HG03520 (cell line): ENCODE measurements around the gene SLC5A10.

Experiments used
- ATAC-seq: cut with Tn5 transposase; IDR thresholded peaks from one replicate; pipeline ENCODE4 v1.9.1; 2021; ENCODE audit warnings: mild to moderate bottlenecking, moderate library complexity; ENCODE audit not compliant: unreplicated experiment

Gene SLC5A10

DNA sequence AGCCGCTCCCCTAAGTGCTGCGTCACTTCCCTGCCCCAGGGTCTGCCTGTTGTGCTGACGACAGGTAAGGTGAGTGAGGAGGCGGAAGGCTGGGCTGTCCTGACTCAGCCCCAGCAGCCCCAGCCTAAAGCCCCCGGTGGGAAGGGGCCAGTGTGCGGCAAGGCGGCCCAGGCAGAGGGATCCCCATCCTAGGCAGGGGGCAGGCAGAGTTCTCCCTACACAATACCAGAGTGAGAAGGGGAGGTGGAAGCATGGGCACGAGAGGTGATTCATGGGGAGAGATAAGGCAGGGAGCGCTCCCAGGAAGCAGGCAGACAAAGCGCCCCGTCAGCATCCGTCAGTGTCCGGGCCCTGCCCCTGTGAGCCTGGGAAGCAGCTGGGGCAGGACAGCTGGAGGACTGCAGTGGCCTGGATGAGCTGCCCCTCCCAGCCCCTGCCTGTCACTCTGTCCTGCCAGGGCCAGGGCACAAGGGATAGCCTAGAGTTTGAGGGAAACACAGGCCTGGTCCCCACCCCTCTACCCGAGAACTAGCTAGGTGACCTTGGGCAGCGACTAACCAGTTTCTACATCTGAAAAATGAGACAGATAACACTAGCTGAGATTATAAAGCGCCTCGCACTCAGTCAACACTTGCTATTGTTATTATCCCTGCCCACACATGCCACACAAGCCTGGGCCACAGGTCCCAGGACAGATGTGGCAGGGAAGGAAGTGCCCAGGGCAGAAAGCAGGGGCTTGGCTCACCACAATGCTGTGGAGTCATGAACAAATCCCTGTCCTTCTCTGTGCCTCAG, 48.8 kb downstream of the SLC5A10 start:
- ATAC-seq: no peak

GRCh38 chr17:19001907-19002590, 50.1 kb downstream of the SLC5A10 start:
- ATAC-seq: no peak

DNA sequence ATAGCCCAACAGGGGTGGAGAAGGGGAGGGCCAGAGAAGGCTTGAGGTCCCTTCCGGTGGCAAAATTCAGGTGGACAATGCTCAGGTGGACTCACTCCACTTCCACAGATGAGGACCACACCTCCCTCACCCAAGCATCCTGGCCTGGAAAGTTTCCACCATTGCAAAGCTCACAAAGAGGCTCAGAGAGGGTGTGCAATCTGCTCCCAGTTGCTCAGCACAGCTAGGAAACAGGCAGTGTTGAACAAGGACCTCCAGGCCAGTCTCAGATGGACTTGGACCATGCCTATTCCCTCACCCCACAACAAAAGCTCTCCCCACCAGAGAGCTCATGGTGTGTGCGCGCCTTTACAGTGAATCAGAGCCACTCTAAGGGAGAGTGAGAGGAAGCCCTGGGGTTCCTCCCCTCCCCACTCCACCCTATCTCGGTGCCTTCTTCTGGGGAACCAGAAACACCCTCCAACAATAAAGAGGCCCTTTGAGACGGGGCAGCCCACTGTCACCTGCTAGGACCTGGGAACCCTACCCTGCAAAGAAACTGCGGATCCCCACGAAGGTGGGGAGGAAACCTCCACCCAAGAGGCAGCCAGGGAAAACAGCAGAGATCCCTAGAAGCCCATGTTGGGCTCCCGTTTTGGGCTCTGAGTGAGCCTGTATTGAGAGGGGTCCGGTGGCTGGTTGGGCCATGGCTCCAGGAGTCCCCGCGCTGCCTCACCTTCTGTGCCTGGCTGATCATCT, 51.0 kb downstream of the SLC5A10 start:
- ATAC-seq: no peak

DNA sequence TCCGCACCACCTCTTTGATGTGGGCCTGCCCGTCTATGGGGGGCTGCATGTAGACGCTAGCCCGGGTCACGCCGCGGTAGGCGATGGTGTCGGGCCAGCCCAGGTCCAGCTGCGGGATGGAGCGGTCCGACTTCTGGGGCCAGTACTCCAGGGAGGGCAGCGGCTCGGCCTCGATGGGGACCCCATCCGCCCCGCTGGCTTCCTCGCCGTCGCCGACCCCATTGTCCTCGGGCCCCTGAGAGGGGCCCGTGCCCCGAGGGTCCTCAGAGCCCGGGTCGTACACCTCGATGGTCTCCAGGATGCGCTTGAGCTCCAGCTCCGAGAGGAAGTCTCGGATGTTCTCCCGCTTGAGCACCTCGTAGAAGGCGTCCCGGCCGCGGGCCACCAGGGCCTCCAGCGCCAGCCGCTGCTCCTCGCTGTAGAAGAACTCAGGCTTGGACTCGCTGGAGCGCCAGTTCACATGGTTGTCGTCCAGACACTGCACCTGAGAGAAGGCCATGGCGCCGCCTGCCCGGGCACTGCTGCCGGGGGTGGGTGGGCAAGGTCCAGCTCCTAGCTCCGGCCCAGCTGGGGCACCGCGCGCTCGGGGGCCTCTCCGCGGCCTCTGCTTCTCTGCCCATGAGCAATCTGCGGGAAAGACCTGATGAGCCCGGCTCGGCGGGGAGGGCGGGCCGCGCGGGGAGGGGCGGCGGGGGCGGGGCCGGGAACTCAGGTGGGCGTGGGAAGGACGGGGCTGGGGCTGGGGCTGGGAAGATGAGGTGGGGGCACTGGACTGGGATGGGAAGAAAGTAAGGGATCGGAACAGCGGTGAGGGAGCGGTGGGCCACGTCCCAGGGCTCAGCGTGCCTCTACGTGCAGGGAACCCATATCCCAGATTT, 51.8 kb downstream of the SLC5A10 start:
- no peak for ATAC-seq

DNA sequence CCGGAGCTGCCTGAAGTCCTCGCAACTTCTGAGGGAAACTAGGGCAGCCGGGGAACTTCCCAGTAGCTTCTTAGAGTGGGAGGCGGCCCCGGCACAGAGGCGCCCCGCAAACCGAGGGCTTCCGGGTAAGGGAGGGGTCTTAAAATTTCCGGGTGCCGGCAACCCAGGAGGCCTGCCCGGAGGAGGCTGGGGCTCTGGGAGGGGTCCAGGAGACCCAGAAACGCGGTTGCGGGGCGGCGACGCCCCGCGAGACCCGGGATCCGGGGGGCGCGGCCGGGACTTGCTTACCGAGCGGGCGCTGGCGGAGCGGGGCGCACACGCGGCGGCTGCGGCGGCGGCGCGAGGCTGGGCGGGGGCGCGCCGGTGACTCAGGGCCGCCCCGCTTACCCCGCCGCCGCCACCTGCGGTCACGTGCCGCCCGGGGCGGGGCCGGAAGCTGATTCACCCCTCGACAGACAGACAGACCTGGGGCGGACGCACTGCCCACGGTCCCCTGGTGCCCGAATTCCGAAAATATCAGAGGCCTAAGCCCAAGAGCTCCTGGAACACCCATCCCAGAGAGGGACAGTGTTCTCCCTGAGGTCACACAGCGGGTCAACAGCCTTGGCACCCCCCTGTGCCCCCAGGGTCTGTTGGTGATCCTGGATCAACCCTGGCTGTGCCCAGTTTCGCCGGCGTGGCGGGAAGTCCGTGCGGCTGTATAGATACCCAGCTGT, 52.6 kb downstream of the SLC5A10 start, which contains the start of gene FAM83G:
TSS of gene FAM83G (minus strand) at position 344 of the 716 bp plus-strand sequence. CDS start 723 bp downstream, outside the sequence.
- ATAC-seq: no peak

GRCh38 chr17:19005137-19005773, 53.3 kb downstream of the SLC5A10 start:
- ATAC-seq: no peak

DNA sequence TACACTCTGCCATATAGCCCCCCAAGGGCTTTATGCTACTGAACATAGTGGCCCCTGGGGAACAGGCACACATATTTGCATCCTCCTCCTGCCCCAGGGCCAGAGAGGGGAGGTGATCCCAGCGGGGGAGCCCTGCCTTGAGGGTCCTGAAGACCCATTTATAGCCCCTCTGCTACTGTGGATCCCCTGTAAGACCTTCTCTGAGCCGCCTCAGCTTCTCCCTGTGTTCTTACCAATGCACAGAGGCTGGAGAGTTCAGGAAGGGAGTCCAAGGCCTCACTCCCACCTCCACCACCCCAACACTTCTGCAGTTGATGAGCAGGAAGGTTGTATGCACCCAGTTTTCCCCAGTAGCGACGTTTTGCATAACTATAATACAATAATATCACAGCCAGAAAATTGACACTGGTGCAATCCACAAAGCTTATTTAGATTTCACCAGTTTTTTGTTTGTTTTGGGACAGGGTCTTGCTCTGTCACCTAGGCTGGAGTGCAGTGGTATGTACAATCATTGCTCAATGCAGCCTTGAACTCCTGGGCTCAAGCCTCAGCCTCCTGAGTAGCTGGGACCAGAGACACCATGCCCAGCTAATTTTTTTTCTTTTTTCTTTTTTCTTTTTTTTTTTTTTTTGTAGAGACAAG, 53.9 kb downstream of the SLC5A10 start:
- ATAC-seq: no peak

- no peak for ATAC-seq
Observed at GRCh38 chr17:19006698-19007097, 54.7 kb downstream of the SLC5A10 start.

GRCh38 chr17:19009970-19010369, 58.0 kb downstream of the SLC5A10 start:
- no peak for ATAC-seq

DNA sequence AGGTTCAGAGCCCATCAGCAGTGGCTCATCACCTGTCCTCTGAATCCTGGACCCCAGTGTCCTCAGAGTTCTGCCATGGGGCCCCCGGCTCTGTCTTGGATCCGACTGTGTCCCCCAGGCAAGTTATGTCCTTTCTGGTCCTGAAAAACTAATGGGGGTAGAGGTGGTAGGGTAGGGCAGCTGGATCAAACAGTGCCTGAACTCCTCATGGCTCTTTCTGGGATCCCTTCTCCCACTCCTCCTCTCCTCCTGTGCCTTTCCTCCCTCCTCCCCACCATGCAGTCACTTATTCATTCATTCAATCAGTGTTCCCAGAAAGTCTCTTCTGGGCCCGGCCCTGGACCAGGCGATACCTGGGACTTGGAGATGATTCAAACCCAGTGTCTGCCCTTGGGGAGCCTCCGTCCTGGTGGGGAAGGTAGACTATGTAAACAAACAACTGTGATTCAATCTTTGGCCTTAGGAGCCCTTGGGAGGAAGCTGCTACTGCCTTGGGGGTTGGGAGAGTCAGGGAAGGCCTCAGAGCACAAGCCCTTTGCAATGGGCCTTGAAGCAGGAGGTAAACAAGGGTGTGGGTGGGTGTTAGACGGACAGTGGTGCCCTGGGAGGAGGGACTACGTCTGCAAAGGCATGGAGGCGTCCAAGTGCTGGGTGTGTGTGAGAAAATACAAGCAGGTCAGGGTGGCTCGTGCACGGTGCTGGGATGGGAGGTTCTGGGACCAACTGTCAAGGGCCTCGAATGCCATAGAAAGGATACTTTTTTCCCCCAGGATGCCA, 59.0 kb downstream of the SLC5A10 start:
- ATAC-seq: no peak

DNA sequence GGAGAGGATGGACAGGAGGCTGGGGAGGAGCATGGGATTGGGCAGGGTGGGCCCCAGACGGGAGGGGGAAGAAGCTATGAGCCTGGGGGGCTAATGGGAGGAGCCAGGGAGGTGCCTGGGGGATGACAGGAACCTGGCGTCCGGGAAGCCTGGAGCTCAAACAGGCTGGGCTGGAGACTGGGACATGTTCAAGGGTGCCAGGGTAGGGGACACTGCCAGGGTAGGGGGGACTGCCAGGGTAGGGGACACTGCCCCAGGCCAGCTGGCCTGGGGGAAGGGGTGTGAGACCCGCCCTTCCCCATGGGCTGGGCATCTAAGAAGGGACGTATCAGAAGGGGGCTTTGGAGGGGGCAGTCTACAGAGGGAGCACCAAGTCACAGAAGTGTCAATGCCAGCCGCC, 59.6 kb downstream of the SLC5A10 start:
- no peak for ATAC-seq

DNA sequence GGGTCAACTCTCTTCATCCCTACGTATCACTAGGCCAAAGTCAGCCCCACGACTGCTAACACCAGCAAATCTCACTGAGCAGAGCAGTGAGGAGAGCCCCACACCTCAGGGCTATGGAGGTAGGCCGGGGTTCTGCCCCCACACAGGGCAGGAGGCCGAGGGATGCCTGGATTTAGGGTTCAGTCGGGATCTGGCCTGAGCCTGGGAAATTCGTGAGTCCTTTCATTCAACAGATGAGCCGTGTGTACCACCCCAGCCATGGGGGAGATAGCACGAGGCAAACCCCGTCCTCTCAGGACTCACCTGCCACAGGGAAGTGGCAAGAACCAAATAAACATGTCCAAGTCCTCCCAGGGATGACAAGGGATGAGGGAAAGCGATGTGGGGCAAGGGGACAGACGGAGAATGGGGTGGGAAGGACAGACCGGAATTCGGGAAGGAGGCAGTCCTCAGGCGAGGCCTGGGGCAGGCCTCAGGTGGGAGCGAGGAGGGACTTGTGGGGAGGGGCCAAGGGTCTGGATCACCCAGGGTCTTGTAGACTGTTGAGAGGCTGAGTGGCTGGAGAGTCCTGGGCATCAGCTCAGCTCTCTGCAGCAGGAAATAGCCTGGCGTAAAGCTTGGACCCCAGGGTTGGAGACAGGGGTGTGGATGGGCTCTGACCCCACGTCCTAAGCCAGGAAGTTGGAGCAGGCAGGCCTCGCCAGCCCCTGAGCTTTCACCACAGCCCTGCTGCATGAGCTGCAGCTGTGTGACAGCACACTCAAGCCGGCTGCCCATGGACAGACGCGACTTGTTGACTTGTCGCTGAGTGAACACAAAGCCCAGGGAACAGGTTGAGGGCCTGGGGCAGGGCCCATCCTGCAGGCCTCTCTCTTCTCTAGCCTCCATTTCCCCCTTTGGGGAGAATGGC, 60.5 kb downstream of the SLC5A10 start:
- no peak for ATAC-seq

GRCh38 chr17:19013226-19013625, 61.3 kb downstream of the SLC5A10 start:
- ATAC-seq: no peak

GRCh38 chr17:19013806-19014627, 62.1 kb downstream of the SLC5A10 start:
- no peak for ATAC-seq

DNA sequence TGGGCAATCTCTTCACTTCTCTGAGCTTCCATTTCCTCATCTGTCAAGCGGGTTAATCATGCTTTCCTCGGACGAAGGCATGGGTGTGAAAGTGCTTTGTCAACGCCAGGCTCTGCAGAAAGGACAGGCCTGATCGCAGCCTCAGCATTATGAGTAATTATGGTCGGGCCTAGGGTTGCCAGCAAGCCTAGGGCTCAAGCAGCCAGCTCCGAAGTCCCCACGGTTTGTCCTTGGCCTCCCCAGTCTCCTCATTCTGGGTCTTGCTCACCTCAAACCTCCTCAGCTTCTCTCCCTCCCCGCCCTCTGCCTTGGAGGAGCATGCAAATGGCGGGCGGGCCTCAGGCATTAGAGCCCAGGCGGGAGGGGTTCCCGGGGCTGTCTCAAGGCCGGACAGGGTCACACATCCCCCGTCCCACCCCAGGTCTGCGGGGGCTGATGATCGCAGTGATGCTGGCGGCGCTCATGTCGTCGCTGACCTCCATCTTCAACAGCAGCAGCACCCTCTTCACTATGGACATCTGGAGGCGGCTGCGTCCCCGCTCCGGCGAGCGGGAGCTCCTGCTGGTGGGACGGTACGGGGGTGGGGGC, 62.8 kb downstream of the SLC5A10 start:
- ATAC-seq: no peak

GRCh38 chr17:19015428-19015827, 63.5 kb downstream of the SLC5A10 start:
- ATAC-seq: no peak
